ENCODE measurements around the gene CRTAP. TPM values are rescaled to one million over a fixed set of nuclear protein-coding genes. Genes with fewer than 3 reads are reported as not detected.
"Not testable (repeated sequence)": the region's sequence is repeated elsewhere in the genome, so short reads cannot be mapped to it uniquely, and the experiment has no call there.

The CRTAP gene
- total and polyA plus RNA-seq, 2 donors = 185 to 333 TPM

DNA sequence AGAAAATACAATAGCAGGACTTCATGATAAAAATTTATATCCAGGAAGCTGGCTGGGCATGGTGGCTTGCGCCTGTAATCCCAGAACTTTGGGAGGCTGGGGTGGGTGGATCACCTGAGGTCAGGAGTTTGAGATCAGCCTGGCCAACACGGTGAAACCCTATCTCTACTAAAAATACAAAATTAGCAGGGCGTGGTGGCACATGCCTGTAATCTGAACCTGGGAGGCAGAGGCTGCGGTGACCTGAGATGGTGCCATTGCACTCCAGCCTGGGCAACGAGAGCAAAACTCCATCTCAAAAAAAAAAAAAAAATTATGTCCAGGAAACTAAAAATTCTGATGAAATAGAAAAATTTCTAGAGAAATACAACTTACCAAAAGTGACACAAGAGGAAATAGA, 48.8 kb downstream of the CRTAP start:
- H3K36me3 ChIP-seq (ENCODE audit: insufficient read depth); DNase-seq (ENCODE audit: extremely low spot score); H3K27ac ChIP-seq (ENCODE audit: low read depth); H3K4me3 ChIP-seq (ENCODE audit: low read depth, low read length); H3K4me1 ChIP-seq (ENCODE audit: insufficient read depth): not testable (repeated sequence)
- WGBS = 89% methylated on average over 5 of the region's 5 CpGs

DNA sequence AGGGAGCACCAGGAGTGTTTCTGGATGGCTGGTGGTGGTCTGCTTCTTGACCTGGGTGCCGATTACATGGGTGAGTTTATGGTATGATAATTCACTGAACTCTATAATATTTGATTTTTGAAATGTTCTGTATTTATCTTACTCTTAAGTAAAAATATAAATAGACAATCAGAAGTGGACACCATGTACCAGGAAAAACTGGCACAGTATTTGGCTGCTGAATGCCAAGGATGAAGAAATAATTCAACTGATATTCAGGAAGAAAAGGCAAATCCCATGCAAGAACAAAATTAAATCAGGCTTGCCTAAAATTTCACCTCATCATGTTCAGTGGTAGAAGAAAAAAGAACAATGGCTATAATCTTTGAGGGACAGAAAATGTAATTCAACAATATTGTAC, 51.6 kb downstream of the CRTAP start:
- H3K4me3 ChIP-seq (ENCODE audit: low read depth, low read length) = no peak overlapping the region
- H3K36me3 ChIP-seq (ENCODE audit: insufficient read depth) = no peaks in the 10 kb centered on the region
- 90% methylated on average over 1 of the region's 1 CpG for WGBS
- no peak for DNase-seq (ENCODE audit: extremely low spot score)
- H3K4me1 ChIP-seq (ENCODE audit: insufficient read depth) = no peaks in the 10 kb centered on the region
- H3K27ac ChIP-seq (ENCODE audit: low read depth) = no peak overlapping the region

DNA sequence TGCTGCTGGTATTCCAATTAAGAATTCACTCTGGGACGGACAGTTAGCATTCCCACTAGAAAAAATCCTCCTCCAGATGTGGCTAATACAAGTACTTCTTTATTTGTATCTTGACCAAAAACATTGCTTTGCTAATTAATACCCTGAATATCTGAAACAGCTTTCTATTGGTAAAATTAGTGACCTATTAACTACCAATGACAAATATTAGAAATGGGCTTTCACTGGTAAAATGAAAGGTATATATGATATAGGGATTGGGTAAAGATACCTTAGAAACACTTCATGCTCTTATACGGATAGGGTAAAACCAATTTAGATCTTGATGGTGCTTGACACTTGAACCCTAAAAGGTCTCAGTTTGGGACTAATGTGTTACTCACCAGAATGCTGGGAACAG, 52.3 kb downstream of the CRTAP start:
- Histone ChIP-seq H3K36me3 (ENCODE audit: insufficient read depth) (no peaks in the 10 kb centered on the region), H3K4me3 (ENCODE audit: low read depth, low read length) (no peak overlapping the region), H3K27ac (ENCODE audit: low read depth) (no peak overlapping the region), H3K4me1 (ENCODE audit: insufficient read depth) (no peaks in the 10 kb centered on the region)
- 83% methylated on average over 2 of the region's 2 CpGs for WGBS
- DNase-seq (ENCODE audit: extremely low spot score) = no peak

DNA sequence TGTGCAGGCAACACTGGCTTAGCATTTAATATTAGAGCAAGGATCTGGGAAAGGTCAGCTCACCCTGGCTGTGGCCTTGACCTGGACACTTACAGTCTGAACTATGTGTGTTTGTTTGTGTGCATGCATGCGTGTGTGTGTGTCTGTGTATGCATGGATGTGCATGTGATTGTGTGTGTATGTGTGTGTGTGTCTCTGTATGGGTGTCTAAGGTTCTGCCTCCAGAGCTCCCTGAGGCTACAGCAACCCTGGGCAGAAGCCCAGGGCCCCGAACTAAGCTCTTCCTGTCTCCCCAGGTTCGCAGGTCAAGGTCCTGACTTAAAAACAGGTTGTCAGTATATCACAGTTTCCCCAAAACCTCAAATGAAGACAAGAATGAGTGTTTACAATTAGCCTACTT, 53.5 kb downstream of the CRTAP start:
- DNase-seq (ENCODE audit: extremely low spot score) = no peak
- Histone ChIP-seq H3K36me3 (ENCODE audit: insufficient read depth) (no peaks in the 10 kb centered on the region), H3K27ac (ENCODE audit: low read depth) (no peak overlapping the region), H3K4me3 (ENCODE audit: low read depth, low read length) (no peak overlapping the region), H3K4me1 (ENCODE audit: insufficient read depth) (no peaks in the 10 kb centered on the region)
- 81% methylated on average over 3 of the region's 3 CpGs for WGBS

DNA sequence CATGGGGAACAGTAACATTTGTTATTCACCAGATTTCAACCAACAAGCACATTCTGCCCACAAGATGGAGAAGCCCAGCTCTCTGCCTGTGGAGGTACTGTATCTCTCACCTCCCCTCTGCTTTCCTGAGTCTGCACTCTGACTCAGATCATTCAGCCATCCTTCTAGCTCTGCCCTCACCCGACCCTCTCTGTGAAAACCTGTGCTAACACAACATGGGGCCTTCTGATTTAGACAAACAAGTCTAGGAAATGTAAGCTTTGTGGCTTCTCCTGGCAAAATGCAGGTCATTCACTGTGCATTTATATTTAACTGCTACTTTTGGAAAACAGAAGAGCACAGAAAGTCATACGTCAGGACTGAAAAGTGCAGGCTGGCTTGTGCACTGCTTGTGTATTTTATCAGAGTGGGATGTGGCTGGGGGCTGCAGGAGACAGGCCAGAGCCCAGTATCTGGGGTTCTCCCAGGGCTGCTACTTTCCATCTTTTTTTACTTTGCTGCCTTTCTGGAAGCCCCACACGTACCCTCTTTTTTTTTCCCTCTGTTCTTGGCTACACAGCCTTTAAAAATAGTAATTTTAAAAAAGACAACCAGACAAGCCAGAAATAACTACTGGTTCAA, 54.0 kb downstream of the CRTAP start:
- no peak for DNase-seq (ENCODE audit: extremely low spot score)
- H3K27ac ChIP-seq (ENCODE audit: low read depth) = no peak overlapping the region
- H3K4me3 ChIP-seq (ENCODE audit: low read depth, low read length) = no peak overlapping the region
- no peaks in the 10 kb centered on the region for H3K36me3 ChIP-seq (ENCODE audit: insufficient read depth)
- 40% methylated on average over 3 of the region's 3 CpGs for WGBS
- H3K4me1 ChIP-seq (ENCODE audit: insufficient read depth) = no peaks in the 10 kb centered on the region

DNA sequence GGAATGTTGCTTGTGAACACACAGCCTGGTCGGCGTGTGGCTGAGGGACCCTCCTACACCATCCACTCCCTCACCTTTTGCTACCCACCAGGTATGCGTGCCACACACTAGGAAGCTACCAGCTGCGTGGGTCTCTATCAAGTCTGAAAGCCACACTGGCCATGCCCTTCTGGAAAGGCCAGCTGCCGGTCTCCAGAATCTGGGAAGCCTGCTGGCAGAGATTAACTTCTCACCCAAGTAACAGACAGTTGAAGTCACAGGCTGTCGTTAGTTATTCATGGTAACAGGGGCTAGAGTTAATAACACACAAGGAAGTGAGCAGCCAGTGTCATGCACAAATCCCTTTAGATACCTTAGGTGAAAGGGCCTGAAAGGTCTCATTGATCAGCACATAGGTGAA, 56.7 kb downstream of the CRTAP start:
- 87% methylated on average over 6 of the region's 6 CpGs for WGBS
- no peak overlapping the region for H3K27ac ChIP-seq (ENCODE audit: low read depth)
- no peak for DNase-seq (ENCODE audit: extremely low spot score)
- no peak overlapping the region for H3K4me3 ChIP-seq (ENCODE audit: low read depth, low read length)
- no peaks in the 10 kb centered on the region for H3K36me3 ChIP-seq (ENCODE audit: insufficient read depth)
- H3K4me1 ChIP-seq (ENCODE audit: insufficient read depth) = no peaks in the 10 kb centered on the region

DNA sequence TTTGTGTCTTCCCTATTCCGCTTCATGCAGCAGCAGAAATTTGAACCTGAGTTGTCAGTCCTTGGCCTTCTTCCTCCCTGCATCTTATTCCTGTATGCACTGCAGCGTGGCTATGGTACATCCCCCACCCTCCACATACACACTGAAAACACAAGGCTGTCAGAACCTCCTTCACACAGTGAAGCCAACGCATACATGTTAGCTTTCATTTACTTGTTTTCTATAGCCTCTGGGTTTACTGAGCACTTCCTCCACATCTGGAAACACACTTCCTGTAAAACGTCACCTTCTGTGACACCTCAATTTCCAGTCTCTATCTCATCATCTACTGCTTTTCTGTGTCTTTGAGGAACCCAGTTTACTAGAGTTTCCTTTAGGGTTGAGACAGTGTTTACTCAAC, 57.8 kb downstream of the CRTAP start:
- Histone ChIP-seq H3K4me3 (ENCODE audit: low read depth, low read length) (no peak overlapping the region), H3K4me1 (ENCODE audit: insufficient read depth) (no peaks in the 10 kb centered on the region), H3K27ac (ENCODE audit: low read depth) (no peak overlapping the region), H3K36me3 (ENCODE audit: insufficient read depth) (no peaks in the 10 kb centered on the region)
- WGBS = 54% methylated on average over 4 of the region's 4 CpGs
- no peak for DNase-seq (ENCODE audit: extremely low spot score)

DNA sequence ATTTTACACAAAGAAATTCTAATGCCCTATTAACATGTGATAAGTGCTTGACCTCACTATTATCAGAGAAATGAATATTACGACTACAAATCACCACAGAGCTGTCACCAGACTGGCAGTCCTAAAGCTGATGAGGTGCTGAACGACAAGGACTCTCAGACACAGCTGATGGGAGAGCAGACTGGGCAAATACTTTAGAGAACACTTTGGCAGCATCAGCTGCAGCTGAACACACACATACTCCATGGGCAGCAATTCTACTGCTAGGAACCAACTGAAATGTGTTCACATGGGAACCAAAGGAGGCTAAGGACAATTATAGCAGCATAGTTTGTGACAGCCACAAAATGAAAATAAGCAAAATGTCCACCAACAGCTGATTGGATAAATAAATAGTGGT, 59.3 kb downstream of the CRTAP start:
- 17% methylated on average over 2 of the region's 2 CpGs for WGBS
- Histone ChIP-seq H3K4me3 (ENCODE audit: low read depth, low read length) (no peak overlapping the region), H3K27ac (ENCODE audit: low read depth) (no peak overlapping the region), H3K4me1 (ENCODE audit: insufficient read depth) (no peaks in the 10 kb centered on the region), H3K36me3 (ENCODE audit: insufficient read depth) (no peaks in the 10 kb centered on the region)
- DNase-seq (ENCODE audit: extremely low spot score) = no peak

DNA sequence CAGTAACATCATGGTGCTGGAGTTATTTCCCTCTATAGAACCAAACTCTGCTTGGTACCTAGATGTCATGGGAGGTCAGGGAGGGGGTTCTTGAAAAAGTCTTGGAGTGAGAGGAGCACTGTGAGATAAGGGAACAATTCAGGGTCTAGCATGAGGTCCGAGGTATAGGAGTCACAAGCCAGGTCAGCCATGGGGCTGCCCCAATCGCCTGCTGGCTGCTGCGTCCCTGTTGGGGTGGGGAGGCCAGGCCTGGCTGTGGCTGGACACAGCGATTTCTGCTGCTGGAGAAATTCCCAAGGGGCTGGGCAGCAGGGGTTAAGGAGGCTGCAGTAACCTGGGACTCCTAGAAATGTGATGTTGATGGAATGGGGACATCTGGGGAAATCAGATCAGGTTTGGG, 59.9 kb downstream of the CRTAP start:
- H3K36me3 ChIP-seq (ENCODE audit: insufficient read depth) = no peaks in the 10 kb centered on the region
- H3K4me1 ChIP-seq (ENCODE audit: insufficient read depth) = no peaks in the 10 kb centered on the region
- H3K4me3 ChIP-seq (ENCODE audit: low read depth, low read length) = no peak overlapping the region
- 81% methylated on average over 4 of the region's 4 CpGs for WGBS
- no peak for DNase-seq (ENCODE audit: extremely low spot score)
- H3K27ac ChIP-seq (ENCODE audit: low read depth) = no peak overlapping the region

DNA sequence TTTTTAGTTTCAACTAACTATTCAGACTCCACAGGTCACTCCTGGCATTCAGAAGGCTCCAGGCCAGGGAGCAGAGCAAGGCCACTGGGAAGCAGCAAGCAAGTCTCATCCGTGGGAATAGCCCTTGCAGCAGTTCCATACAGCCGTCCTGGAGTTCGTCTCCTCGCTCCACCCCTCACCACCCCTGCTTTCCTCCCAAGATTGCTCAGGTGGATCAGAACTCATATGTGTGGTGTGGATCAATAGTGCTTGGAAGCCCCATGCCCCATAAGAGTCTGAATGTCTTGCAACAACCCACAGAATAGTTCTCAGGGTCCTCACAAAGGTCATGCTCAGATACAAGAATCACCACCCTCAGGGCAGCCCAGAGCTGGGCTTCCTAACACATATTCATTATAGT, 60.3 kb downstream of the CRTAP start:
- no peak overlapping the region for H3K27ac ChIP-seq (ENCODE audit: low read depth)
- 64% methylated on average over 4 of the region's 4 CpGs for WGBS
- no peak for DNase-seq (ENCODE audit: extremely low spot score)
- no peaks in the 10 kb centered on the region for H3K4me1 ChIP-seq (ENCODE audit: insufficient read depth)
- H3K36me3 ChIP-seq (ENCODE audit: insufficient read depth) = no peaks in the 10 kb centered on the region
- no peak overlapping the region for H3K4me3 ChIP-seq (ENCODE audit: low read depth, low read length)

DNA sequence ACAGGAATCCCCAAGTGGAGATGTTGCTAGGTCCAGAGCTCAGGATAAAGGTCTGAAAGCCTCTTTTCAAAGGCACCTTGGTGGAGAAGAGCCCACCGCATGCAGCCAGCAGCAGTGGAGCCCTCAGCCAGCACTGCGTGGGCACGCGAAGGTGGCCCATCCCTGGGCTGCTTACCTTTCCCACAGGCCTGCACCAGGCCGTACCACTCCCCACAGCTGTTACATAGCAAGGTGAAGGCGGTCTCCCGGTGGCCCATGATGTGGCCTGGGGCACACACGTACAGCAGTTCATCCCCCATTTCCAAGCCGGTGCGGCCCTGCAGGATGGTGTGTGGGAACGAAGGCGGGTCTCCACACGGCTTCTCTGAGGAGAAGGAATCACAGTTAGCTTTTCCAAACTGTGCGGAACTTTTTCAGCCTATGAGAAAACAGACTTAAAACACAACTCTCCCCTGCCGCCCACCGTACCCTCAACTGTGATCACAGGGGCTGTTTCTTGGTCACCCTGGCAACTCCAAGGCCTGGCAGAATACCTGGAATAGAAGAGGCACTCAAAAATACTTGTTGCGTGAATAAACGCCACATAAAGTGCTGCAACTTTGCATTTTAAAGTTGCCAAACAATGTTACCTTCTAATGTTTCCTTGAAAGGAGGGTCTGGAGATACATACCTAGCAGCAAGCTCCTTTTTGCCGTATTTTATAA, 61.0 kb downstream of the CRTAP start:
- Histone ChIP-seq H3K27ac (ENCODE audit: low read depth) (no peak overlapping the region), H3K4me1 (ENCODE audit: insufficient read depth) (no peaks in the 10 kb centered on the region), H3K4me3 (ENCODE audit: low read depth, low read length) (no peak overlapping the region), H3K36me3 (ENCODE audit: insufficient read depth) (no peaks in the 10 kb centered on the region)
- DNase-seq (ENCODE audit: extremely low spot score) = no peak
- 91% methylated on average over 19 of the region's 19 CpGs for WGBS

DNA sequence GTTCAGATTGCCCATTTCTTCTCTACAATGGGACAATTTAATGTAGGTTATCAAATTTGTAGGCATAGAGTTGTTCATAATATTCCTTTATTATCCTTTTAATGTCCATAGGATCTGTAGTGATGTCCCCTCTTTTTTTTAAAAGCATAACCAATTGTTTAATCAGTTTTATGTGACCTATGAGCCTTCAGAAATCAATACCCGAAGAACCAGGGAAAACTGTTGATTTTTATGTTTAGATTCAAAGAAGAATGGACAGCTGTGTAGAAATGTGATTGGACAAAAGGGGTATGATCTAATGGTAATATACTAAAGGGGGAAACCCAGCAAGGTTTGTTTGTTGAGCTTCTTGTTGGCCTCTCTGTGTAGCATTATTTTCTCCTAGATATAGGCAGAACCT, 65.3 kb downstream of the CRTAP start:
- Histone ChIP-seq H3K4me1 (ENCODE audit: insufficient read depth) (no peaks in the 10 kb centered on the region), H3K27ac (ENCODE audit: low read depth) (no peak overlapping the region), H3K36me3 (ENCODE audit: insufficient read depth) (no peaks in the 10 kb centered on the region), H3K4me3 (ENCODE audit: low read depth, low read length) (no peak overlapping the region)
- no peak for DNase-seq (ENCODE audit: extremely low spot score)
- 72% methylated on average over 1 of the region's 1 CpG for WGBS

DNA sequence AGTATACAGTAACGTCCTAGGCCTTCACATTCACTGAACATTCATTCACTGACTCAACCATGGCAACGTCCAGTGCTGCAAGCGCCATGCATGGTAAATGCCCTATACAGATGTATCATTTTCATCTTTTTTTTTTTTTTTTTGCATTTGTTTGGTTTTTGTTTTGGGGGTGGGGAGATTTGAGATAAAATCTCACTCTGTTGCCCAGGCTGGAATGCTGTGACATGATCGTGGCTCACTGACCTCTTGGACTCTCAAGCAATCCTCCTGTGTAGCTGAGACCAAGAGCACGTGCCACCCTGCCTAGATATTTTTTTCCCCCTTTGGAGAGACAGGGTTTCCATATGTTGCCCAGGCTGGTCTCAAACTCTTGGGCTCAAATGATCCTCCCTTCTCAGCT, 67.4 kb downstream of the CRTAP start:
- no peak for DNase-seq (ENCODE audit: extremely low spot score)
- Histone ChIP-seq H3K36me3 (ENCODE audit: insufficient read depth) (no peaks in the 10 kb centered on the region), H3K27ac (ENCODE audit: low read depth) (no peak overlapping the region), H3K4me1 (ENCODE audit: insufficient read depth) (no peaks in the 10 kb centered on the region), H3K4me3 (ENCODE audit: low read depth, low read length) (no peak overlapping the region)
- WGBS = 77% methylated on average over 5 of the region's 5 CpGs

DNA sequence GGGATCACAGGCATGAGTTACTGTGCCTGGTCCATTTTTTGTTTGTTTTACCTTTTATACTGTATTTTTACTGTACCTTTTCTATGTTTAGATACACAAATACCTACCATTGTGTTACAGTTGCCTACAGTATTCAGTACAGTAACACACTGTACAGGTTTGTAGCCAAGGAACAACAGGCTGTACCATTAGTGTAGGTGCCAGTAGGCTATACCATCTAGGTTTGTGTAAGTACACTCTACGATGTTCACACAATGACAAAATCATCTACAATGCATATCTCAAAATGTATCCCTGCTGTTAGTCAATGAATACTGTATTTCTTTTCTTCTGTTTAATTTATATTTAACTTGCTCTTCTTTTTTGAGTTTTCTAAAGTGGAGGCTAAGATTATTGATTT, 67.8 kb downstream of the CRTAP start:
- not testable (repeated sequence) for H3K36me3 ChIP-seq (ENCODE audit: insufficient read depth); H3K27ac ChIP-seq (ENCODE audit: low read depth); H3K4me3 ChIP-seq (ENCODE audit: low read depth, low read length); H3K4me1 ChIP-seq (ENCODE audit: insufficient read depth); DNase-seq (ENCODE audit: extremely low spot score)
- WGBS = 86% methylated on average over 1 of the region's 1 CpG
